ENCODE measurements around the gene CELA3B. TPM values are rescaled to one million over a fixed set of nuclear protein-coding genes. Genes with fewer than 3 reads are reported as not detected.

Gene CELA3B
- total and polyA plus RNA-seq, 2 of the 13 experiments (the other 11 are each of a cell fraction or from before 2014, with no cell fraction given): 0.34 TPM; not detected in 1

DNA sequence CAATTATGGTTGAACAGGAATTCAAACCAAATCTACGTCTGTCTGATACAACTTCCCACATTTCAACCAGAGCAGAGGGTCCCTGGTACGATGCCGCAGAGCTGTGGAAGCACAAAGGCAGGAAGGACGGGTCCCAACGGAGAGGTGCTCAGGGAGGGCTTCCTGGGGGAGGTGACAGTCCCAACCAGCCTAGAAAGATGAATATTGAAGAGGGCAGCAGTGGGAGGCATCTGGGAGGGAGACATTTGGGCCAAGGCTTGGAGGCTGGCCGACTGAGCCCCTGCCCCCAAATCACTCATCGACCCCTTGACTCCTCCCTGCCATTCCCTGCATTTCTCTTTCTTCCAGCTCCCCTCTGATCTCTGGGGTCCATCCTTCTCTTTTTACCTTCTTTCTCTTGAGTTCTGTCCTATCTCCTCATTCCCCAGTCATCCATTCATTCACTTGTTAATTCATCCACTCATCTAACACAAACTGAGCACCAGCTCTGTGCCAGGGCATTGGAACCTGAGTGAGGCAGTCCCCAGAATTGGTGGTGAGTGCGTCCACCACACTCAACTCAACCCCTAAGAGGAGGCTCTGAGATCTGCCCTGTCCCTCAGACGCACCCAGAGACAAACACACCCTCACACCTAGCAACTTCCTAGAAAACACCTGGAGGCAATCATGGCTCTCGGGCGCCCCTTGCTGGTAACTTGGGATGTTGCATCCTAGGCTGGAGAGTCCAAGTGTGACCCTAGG is 13.2 kb upstream of the CELA3B start:
- peak; percentile 56 for FAIRE-seq
- BruUV-seq (replicated peaks): no TSS peak
- CTCF ChIA-PET (ENCODE audit: low intra/inter-chr PET ratio, low total read pairs): interaction anchor here (0.8 to 1.3 kb wide), 3 partner anchors 16 to 260 kb away, joined by 3 to 8 read pairs (median 3); no protein-coding TSS in a partner anchor
- TF ChIP-seq ZNF772 (CRISPR knock-in tag; IDR thresholded peaks at IDR 0.05): no peak
- no peak for TF ChIP-seq NFRKB (IDR thresholded peaks at IDR 0.05)
- TF ChIP-seq FOSL2 (CRISPR knock-in tag; IDR thresholded peaks at IDR 0.05): peak; percentile 45
- TF ChIP-seq, protein P1, sequence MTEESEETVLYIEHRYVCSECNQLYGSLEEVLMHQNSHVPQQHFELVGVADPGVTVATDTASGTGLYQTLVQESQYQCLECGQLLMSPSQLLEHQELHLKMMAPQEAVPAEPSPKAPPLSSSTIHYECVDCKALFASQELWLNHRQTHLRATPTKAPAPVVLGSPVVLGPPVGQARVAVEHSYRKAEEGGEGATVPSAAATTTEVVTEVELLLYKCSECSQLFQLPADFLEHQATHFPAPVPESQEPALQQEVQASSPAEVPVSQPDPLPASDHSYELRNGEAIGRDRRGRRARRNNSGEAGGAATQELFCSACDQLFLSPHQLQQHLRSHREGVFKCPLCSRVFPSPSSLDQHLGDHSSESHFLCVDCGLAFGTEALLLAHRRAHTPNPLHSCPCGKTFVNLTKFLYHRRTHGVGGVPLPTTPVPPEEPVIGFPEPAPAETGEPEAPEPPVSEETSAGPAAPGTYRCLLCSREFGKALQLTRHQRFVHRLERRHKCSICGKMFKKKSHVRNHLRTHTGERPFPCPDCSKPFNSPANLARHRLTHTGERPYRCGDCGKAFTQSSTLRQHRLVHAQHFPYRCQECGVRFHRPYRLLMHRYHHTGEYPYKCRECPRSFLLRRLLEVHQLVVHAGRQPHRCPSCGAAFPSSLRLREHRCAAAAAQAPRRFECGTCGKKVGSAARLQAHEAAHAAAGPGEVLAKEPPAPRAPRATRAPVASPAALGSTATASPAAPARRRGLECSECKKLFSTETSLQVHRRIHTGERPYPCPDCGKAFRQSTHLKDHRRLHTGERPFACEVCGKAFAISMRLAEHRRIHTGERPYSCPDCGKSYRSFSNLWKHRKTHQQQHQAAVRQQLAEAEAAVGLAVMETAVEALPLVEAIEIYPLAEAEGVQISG (CRISPR knock-in tag; IDR thresholded peaks at IDR 0.05): no peak; the same call in 1 of the 2 replicates
- TF ChIP-seq, protein P2, sequence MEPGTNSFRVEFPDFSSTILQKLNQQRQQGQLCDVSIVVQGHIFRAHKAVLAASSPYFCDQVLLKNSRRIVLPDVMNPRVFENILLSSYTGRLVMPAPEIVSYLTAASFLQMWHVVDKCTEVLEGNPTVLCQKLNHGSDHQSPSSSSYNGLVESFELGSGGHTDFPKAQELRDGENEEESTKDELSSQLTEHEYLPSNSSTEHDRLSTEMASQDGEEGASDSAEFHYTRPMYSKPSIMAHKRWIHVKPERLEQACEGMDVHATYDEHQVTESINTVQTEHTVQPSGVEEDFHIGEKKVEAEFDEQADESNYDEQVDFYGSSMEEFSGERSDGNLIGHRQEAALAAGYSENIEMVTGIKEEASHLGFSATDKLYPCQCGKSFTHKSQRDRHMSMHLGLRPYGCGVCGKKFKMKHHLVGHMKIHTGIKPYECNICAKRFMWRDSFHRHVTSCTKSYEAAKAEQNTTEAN (CRISPR knock-in tag; conservative IDR thresholded peaks at IDR 0.05): no peak
- TF ChIP-seq ZFP82 (CRISPR knock-in tag; IDR thresholded peaks at IDR 0.05; ENCODE audit: borderline replicate concordance): no peak
- peak; percentile 99 for TF ChIP-seq STAG1 (CRISPR knock-in tag; IDR thresholded peaks at IDR 0.05)
- no peak for TF ChIP-seq KLF11 (CRISPR knock-in tag; IDR thresholded peaks at IDR 0.05)
- TF ChIP-seq, protein P3, sequence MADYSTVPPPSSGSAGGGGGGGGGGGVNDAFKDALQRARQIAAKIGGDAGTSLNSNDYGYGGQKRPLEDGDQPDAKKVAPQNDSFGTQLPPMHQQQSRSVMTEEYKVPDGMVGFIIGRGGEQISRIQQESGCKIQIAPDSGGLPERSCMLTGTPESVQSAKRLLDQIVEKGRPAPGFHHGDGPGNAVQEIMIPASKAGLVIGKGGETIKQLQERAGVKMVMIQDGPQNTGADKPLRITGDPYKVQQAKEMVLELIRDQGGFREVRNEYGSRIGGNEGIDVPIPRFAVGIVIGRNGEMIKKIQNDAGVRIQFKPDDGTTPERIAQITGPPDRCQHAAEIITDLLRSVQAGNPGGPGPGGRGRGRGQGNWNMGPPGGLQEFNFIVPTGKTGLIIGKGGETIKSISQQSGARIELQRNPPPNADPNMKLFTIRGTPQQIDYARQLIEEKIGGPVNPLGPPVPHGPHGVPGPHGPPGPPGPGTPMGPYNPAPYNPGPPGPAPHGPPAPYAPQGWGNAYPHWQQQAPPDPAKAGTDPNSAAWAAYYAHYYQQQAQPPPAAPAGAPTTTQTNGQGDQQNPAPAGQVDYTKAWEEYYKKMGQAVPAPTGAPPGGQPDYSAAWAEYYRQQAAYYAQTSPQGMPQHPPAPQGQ (CRISPR knock-in tag; IDR thresholded peaks at IDR 0.05; ENCODE audit: borderline replicate concordance): no peak
- TF ChIP-seq, protein P4, sequence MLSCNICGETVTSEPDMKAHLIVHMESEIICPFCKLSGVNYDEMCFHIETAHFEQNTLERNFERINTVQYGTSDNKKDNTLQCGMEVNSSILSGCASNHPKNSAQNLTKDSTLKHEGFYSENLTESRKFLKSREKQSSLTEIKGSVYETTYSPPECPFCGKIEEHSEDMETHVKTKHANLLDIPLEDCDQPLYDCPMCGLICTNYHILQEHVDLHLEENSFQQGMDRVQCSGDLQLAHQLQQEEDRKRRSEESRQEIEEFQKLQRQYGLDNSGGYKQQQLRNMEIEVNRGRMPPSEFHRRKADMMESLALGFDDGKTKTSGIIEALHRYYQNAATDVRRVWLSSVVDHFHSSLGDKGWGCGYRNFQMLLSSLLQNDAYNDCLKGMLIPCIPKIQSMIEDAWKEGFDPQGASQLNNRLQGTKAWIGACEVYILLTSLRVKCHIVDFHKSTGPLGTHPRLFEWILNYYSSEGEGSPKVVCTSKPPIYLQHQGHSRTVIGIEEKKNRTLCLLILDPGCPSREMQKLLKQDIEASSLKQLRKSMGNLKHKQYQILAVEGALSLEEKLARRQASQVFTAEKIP (CRISPR knock-in tag; IDR thresholded peaks at IDR 0.05; ENCODE audit: borderline replicate concordance): no peak
- TF ChIP-seq SMAD3 (CRISPR knock-in tag; IDR thresholded peaks at IDR 0.05): 0 out of 2 replicates have a peak, but pooled peaks have one; percentile 54
- TF ChIP-seq JUND (CRISPR knock-in tag; IDR thresholded peaks at IDR 0.05): no peak
- no peak for TF ChIP-seq SRSF4 (IDR thresholded peaks at IDR 0.05; ENCODE audit: low read depth, low read length, poor library complexity, severe bottlenecking)
- TF ChIP-seq, protein P5, sequence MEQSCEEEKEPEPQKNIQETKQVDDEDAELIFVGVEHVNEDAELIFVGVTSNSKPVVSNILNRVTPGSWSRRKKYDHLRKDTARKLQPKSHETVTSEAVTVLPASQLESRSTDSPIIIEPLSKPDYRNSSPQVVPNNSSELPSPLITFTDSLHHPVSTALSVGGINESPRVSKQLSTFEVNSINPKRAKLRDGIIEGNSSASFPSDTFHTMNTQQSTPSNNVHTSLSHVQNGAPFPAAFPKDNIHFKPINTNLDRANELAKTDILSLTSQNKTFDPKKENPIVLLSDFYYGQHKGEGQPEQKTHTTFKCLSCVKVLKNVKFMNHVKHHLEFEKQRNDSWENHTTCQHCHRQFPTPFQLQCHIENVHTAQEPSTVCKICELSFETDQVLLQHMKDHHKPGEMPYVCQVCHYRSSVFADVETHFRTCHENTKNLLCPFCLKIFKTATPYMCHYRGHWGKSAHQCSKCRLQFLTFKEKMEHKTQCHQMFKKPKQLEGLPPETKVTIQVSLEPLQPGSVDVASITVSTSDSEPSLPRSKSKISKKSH (CRISPR knock-in tag; IDR thresholded peaks at IDR 0.05; ENCODE audit: borderline replicate concordance): no peak

More for the DNA sequence above, 13.2 kb upstream of the CELA3B start:
- POLR2A ChIA-PET: no interaction called here
- H3K4me3 ChIP-seq (replicated peaks in 1 of 3; ENCODE audit: insufficient read depth in 1 of 3, low read depth in 2 of 3, low read length in 3 of 3): no peak overlapping the region
- intact Hi-C loops (cut with micrococcal nuclease; ENCODE audit: unreplicated experiment): loop anchor here (1.0 kb wide), 1 partner anchor 181 kb away; no protein-coding TSS in a partner anchor
- in situ Hi-C loops (cut with HindIII; ENCODE audit: extremely low pct_ligation_motif_present, low pct_unique_long_range_greater_than_20kb): loop anchor here (10.0 kb wide), 1 partner anchor 259 kb away; no protein-coding TSS in a partner anchor
- no peaks in the 10 kb centered on the region for H3K9me3 ChIP-seq (ENCODE audit: low read length)
- ATAC-seq (peak; percentile 88), DNase-seq (ENCODE audit: low spot score) (peak; percentile 65)
- H3K4me2 ChIP-seq (ENCODE audit: low read depth, low read length): no peak overlapping the region
- no peaks in the 10 kb centered on the region for H4K20me1 ChIP-seq (ENCODE audit: insufficient read depth, low read length)
- H3K36me3 ChIP-seq (replicated peaks in 1 of 2; ENCODE audit: control insufficient read depth in 1 of 2, insufficient read depth in 2 of 2, low read length in 2 of 2): no peaks in the 10 kb centered on the region
- no peak overlapping the region for H2AFZ ChIP-seq (ENCODE audit: low read length)
- H3K4me1 ChIP-seq (ENCODE audit: insufficient read depth, low read length): peaks cover 39% of the 10 kb centered on the region
- 52% methylated on average over 9 of the region's 11 CpGs for WGBS (ENCODE audit: low lambda C conversion rate)
- no peaks in the 10 kb centered on the region for H3K27me3 ChIP-seq (ENCODE audit: control insufficient read depth in 1 of 2, insufficient read depth in 2 of 2, low read length in 2 of 2)
- no peak overlapping the region for H3K27ac ChIP-seq (ENCODE audit: extremely low read length, insufficient read depth, low read length)
- no peaks in the 10 kb centered on the region for H3K79me2 ChIP-seq (ENCODE audit: insufficient read depth, low read length)
- no peak overlapping the region for H3K9ac ChIP-seq (ENCODE audit: insufficient read depth, low read depth, low read length)

Data from HepG2 (cell line).